MCF 10A (cell line): ENCODE results near the gene OR1K1. TPM values are rescaled to one million over a fixed set of nuclear protein-coding genes. Genes with fewer than 3 reads are reported as not detected.

Experiments
- BruUV-seq: library from RNA; stranded (reverse); fragments of 400-500 nt; replicated peaks from 2 replicates; lab custom pipeline; 2021; lab: Mats Ljungman, UMichigan
- CTCF ChIA-PET: fragments of 300-600 bp; sonication (Branson Sonifier 250); formaldehyde crosslinking; extraction: SDS; loops from one replicate; lab custom pipeline; 2021; ENCODE audit warnings: antibody characterized with exemption, inconsistent platforms; lab: Yijun Ruan, JAX
- POLR2A ChIA-PET: fragments of 300-600, 350-650 bp; sonication (Branson Sonifier 250); formaldehyde crosslinking; extraction: SDS; loops from one replicate; lab custom pipeline; 2020; ENCODE audit warnings: antibody characterized with exemption, inconsistent platforms; lab: Yijun Ruan, JAX
- DNase-seq: peaks from one replicate; pipeline ENCODE4 v3.0.0-alpha.2; 2018; ENCODE audit not compliant: unreplicated experiment
- H3K27ac Mint-ChIP-seq: one replicate; pipeline ENCODE4 v1.8.0; 2022; ENCODE audit warnings: mild to moderate bottlenecking, low read depth, mixed read lengths; ENCODE audit not compliant: unreplicated experiment
- H3K27me3 Mint-ChIP-seq: one replicate; pipeline ENCODE4 v1.8.0; 2022; ENCODE audit warnings: mixed read lengths; ENCODE audit not compliant: insufficient read depth, unreplicated experiment
- H3K36me3 Mint-ChIP-seq: one replicate; pipeline ENCODE4 v1.8.0; 2022; ENCODE audit warnings: mild to moderate bottlenecking, moderate library complexity, mixed read lengths; ENCODE audit not compliant: insufficient read depth, unreplicated experiment
- H3K4me1 Mint-ChIP-seq: one replicate; pipeline ENCODE4 v1.8.0; 2022; ENCODE audit warnings: mixed read lengths; ENCODE audit not compliant: insufficient read depth, unreplicated experiment
- H3K4me3 Mint-ChIP-seq: one replicate; pipeline ENCODE4 v1.8.0; 2022; ENCODE audit warnings: mild to moderate bottlenecking, moderate library complexity, mixed read lengths; ENCODE audit not compliant: unreplicated experiment
- H3K9me3 Mint-ChIP-seq: one replicate; pipeline ENCODE4 v1.8.0; 2022; ENCODE audit warnings: mixed read lengths; ENCODE audit not compliant: unreplicated experiment
- CTCF ChIP-seq: fragments of 200-600 bp; IDR thresholded peaks from one replicate; pipeline ENCODE4 v1.8.0; 2022; ENCODE audit warnings: antibody characterized with exemption, mild to moderate bottlenecking; ENCODE audit not compliant: unreplicated experiment
- intact Hi-C: fragments of 100-400 bp; cut with micrococcal nuclease; formaldehyde crosslinking; loops from 2 replicates; pipeline ENCODE4 v1.14.1; 2022
- total RNA-seq: library from RNA; stranded (reverse); gene quantifications from 2 replicates; pipeline ENCODE4 v1.2.3, GENCODE V29; 2022

The OR1K1 gene
- total RNA-seq, 1 experiment from 2014 or later, result not detected

- no peaks in the 10 kb centered on the region for H3K9me3 Mint-ChIP-seq
- ChIA-PET CTCF (interaction anchor here (0.6 to 0.7 kb wide), 3 partner anchors 12 to 86 kb away, joined by 3 to 4 read pairs (median 3); no protein-coding TSS in a partner anchor), POLR2A (interaction anchor here (0.6 to 1.0 kb wide), 3 partner anchors 20 to 1304 kb away, joined by 3 read pairs; partner anchors contain the start of gene PDCL)
- no TSS peak for BruUV-seq
- H3K4me3 Mint-ChIP-seq, result no peak overlapping the region
- no peak overlapping the region for H3K27ac Mint-ChIP-seq
- DNase-seq, result no peak
- H3K4me1 Mint-ChIP-seq, result no peaks in the 10 kb centered on the region
- peaks cover 80% of the 10 kb centered on the region for H3K36me3 Mint-ChIP-seq
- no peak for TF ChIP-seq CTCF
- intact Hi-C loops, result no loop called here
- no peaks in the 10 kb centered on the region for H3K27me3 Mint-ChIP-seq
Observed at GRCh38 chr9:122848256-122848943, 48.5 kb downstream of the OR1K1 start.

Other genes with a start within 250 kb of the OR1K1 start
- not detected in 2 replicates for gene OR1N2, start 247.0 kb upstream of the OR1K1 start, total RNA-seq
- not detected in 2 replicates for gene OR1L8, start 216.7 kb upstream of the OR1K1 start, total RNA-seq
- gene OR1Q1, start 185.4 kb upstream of the OR1K1 start, total RNA-seq, result not detected in 2 replicates
- gene OR1B1, start 142.5 kb upstream of the OR1K1 start, total RNA-seq, result not detected in 2 replicates
- not detected in 2 replicates for gene OR1L1, start 138.4 kb upstream of the OR1K1 start, total RNA-seq
- gene OR1L3, start 125.0 kb upstream of the OR1K1 start, total RNA-seq, result not detected in 2 replicates
- gene OR1L4, start 76.1 kb upstream of the OR1K1 start, total RNA-seq, result not detected in 2 replicates
- not detected in 2 replicates for gene OR1L6, start 57.8 kb upstream of the OR1K1 start, total RNA-seq
- not detected in 2 replicates for gene OR5C1, start 11.2 kb upstream of the OR1K1 start, total RNA-seq
- 11.1 and 11.2 TPM in 2 replicates for gene PDCL, start 28.5 kb downstream of the OR1K1 start, total RNA-seq
- 52.4 and 59.1 TPM in 2 replicates for gene RC3H2, start 105.2 kb downstream of the OR1K1 start, total RNA-seq
- gene ZBTB6, start 113.2 kb downstream of the OR1K1 start, total RNA-seq, result 8.5 and 10.4 TPM in 2 replicates
- 4.0 and 5.7 TPM in 2 replicates for gene ZBTB26, start 131.4 kb downstream of the OR1K1 start, total RNA-seq
- 41.1 and 43.1 TPM in 2 replicates for gene RABGAP1, start 140.9 kb downstream of the OR1K1 start, total RNA-seq
- gene GPR21, start 233.5 kb downstream of the OR1K1 start, total RNA-seq, result 0.37 TPM in 1 of 2 replicates, not detected in the other